HEK293T (cell line): Measurements from ENCODE around the gene PRAMEF8.
"Not testable (repeated sequence)": the region's sequence is repeated elsewhere in the genome, so short reads cannot be mapped to it uniquely, and the experiment has no call there.

Experiments
- ARNT ChIP-seq: fragments of 450-650 bp; IDR thresholded peaks from 2 replicates; pipeline ENCODE4 v1.6.1; 2017; ENCODE audit warnings: mild to moderate bottlenecking
- BHLHE40 ChIP-seq: fragments of 450-650 bp; IDR thresholded peaks from 2 replicates; pipeline ENCODE4 v1.6.1; 2016; ENCODE audit warnings: mild to moderate bottlenecking, moderate library complexity, borderline replicate concordance
- CTBP1 ChIP-seq: fragments of 450-650 bp; IDR thresholded peaks from 2 replicates; pipeline ENCODE4 v1.6.1; 2016; ENCODE audit warnings: borderline replicate concordance
- FOXA1 ChIP-seq: fragments of 450-650 bp; IDR thresholded peaks from 2 replicates; pipeline ENCODE4 v1.6.1; 2016; ENCODE audit warnings: mild to moderate bottlenecking
- FOXK2 ChIP-seq: fragments of 450-650 bp; IDR thresholded peaks from 2 replicates; pipeline ENCODE4 v1.6.1; 2016; ENCODE audit warnings: mild to moderate bottlenecking
- FOXM1 ChIP-seq: fragments of 450-650 bp; IDR thresholded peaks from 2 replicates; pipeline ENCODE4 v1.6.1; 2017; ENCODE audit warnings: mild to moderate bottlenecking, borderline replicate concordance
- HDGF ChIP-seq: fragments of 450-650 bp; IDR thresholded peaks from 2 replicates; pipeline ENCODE4 v1.6.1; 2017; ENCODE audit warnings: antibody characterized with exemption, borderline replicate concordance
- NFRKB ChIP-seq: fragments of 450-650 bp; IDR thresholded peaks from 2 replicates; pipeline ENCODE4 v1.6.1; 2016; ENCODE audit warnings: mild to moderate bottlenecking, moderate library complexity
- SP1 ChIP-seq: fragments of 450-650 bp; IDR thresholded peaks from 2 replicates; pipeline ENCODE4 v1.6.1; 2017
- SUZ12 ChIP-seq: fragments of 450-650 bp; IDR thresholded peaks from 2 replicates; pipeline ENCODE4 v1.6.1; 2016; ENCODE audit warnings: mild to moderate bottlenecking
- TARDBP ChIP-seq: fragments of 450-650 bp; IDR thresholded peaks from 2 replicates; pipeline ENCODE4 v1.6.1; 2016
- ZNF384 ChIP-seq: fragments of 450-650 bp; IDR thresholded peaks from 2 replicates; pipeline ENCODE4 v1.6.1; 2016

DNA sequence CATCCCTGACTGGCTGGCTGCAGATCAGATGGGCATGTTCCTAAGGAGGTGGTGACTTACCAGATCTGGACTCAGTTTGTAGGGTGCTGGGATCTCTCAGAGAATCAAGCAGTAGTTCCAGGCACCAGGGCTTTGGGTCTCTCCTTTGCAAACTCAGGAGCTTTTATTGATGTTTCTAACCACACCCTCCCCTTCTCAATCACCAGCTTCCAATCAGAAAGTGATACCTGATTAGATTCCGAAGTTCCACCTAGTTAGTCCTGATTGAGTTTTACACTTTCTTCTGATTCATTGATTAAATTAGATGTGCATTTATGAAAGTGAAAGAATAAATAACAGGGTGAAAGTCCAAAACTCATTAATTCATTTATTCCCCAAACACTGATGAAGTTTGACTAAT, at the start of gene PRAMEF8:
- not testable (repeated sequence) for TF ChIP-seq BHLHE40, SUZ12, SP1, FOXK2, TARDBP, CTBP1, HDGF, FOXA1, ARNT, FOXM1, NFRKB, ZNF384
